ENCODE measurements around the gene ARHGAP26. TPM values are rescaled to one million over a fixed set of nuclear protein-coding genes. Genes with fewer than 3 reads are reported as not detected.
A peak's percentile ranks its signal among the peaks of the same experiment; 100 is the strongest.

The ARHGAP26 gene
- total RNA-seq, 1 donor from 2014 or later = 18.7 TPM

DNA sequence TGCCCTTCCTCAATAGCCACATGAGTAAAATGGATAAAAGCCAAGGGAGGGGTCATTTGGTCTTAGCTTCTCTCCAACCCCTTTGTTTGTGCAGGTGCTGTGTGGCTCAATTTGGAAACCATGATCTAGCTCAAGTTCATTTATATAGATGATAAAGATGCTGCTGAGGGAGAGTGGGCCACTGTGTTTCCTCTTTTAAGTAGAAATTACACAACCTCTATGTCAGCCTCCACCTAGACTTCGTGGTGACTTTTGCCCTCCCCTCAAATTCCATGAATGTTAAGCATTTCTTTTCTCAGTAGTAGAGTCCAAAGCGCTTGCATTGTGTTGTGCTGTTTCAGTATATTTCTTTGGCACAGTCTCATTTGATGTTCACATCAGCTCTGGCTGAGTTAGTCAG, 241.4 kb downstream of the ARHGAP26 start:
- Mint-ChIP-seq H3K4me3 (no peak overlapping the region), H3K9me3 (no peaks in the 10 kb centered on the region), H3K36me3 (no peaks in the 10 kb centered on the region), H3K27ac (no peak overlapping the region), H3K27me3 (no peaks in the 10 kb centered on the region), H3K4me1 (ENCODE audit: unreplicated experiment) (peaks cover 12% of the 10 kb centered on the region)
- no peak for TF ChIP-seq CTCF (conservative IDR thresholded peaks at IDR 0.05)
- no peak for DNase-seq (ENCODE audit: extremely low spot score, unreplicated experiment)

GRCh38 chr5:143013176-143013891, 243.2 kb downstream of the ARHGAP26 start:
- peaks cover 23% of the 10 kb centered on the region for H3K4me1 Mint-ChIP-seq (ENCODE audit: unreplicated experiment)
- no peak overlapping the region for H3K27ac Mint-ChIP-seq
- H3K27me3 Mint-ChIP-seq = no peaks in the 10 kb centered on the region
- H3K36me3 Mint-ChIP-seq = peaks cover 3% of the 10 kb centered on the region
- no peak overlapping the region for H3K4me3 Mint-ChIP-seq
- no peak for TF ChIP-seq CTCF (conservative IDR thresholded peaks at IDR 0.05)
- peaks cover 3% of the 10 kb centered on the region for H3K9me3 Mint-ChIP-seq
- no peak for DNase-seq (ENCODE audit: extremely low spot score, unreplicated experiment)

DNA sequence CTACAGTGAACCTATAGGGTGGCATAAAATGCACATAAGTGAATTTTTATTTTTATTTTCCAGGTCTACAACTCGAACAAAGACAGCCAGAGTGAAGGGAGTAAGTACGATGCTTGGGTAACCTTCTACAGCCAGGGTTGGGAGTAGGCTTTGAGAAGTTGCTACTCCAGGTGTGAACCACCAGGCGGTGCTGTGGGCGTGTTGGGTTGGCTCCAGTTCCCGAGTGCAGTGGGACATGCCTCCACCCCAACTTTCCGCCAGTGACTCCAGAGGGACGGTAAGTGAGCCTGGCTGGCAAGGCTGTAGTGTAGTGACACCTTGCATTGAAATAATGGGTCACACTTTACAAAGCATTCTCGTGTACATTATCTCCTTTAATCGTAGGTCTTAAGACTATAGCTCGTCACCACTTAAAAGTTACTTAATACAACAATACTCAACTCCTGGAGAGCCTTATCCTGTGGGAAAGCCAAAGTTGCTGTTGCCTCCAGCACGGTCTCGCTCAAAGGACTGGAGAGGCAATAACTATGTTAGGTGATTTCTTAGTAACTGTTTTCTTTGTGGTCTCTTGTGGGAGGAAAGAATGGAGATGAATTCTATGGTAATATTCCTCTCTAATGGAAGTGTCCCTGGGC, 244.0 kb downstream of the ARHGAP26 start:
- no peak for DNase-seq (ENCODE audit: extremely low spot score, unreplicated experiment)
- no peaks in the 10 kb centered on the region for H3K27me3 Mint-ChIP-seq
- peaks cover 7% of the 10 kb centered on the region for H3K9me3 Mint-ChIP-seq
- H3K36me3 Mint-ChIP-seq = peaks cover 4% of the 10 kb centered on the region
- H3K4me3 Mint-ChIP-seq = no peak overlapping the region
- TF ChIP-seq CTCF (conservative IDR thresholded peaks at IDR 0.05) = peak; percentile 64
- H3K27ac Mint-ChIP-seq = no peak overlapping the region
- peaks cover 23% of the 10 kb centered on the region for H3K4me1 Mint-ChIP-seq (ENCODE audit: unreplicated experiment)

- Mint-ChIP-seq H3K4me1 (ENCODE audit: unreplicated experiment) (peaks cover 15% of the 10 kb centered on the region), H3K4me3 (no peak overlapping the region)
Measured at GRCh38 chr5:143016777-143017516, 246.8 kb downstream of the ARHGAP26 start.

GRCh38 chr5:143017541-143017940, 247.4 kb downstream of the ARHGAP26 start:
- TF ChIP-seq CTCF (conservative IDR thresholded peaks at IDR 0.05) = no peak
- H3K9me3 Mint-ChIP-seq = peaks cover 7% of the 10 kb centered on the region
- no peak overlapping the region for H3K27ac Mint-ChIP-seq
- DNase-seq (ENCODE audit: extremely low spot score, unreplicated experiment) = no peak
- peaks cover 4% of the 10 kb centered on the region for H3K36me3 Mint-ChIP-seq
- H3K4me1 Mint-ChIP-seq (ENCODE audit: unreplicated experiment) = peaks cover 15% of the 10 kb centered on the region
- H3K27me3 Mint-ChIP-seq = no peaks in the 10 kb centered on the region
- H3K4me3 Mint-ChIP-seq = no peak overlapping the region

More at GRCh38 chr5:143016777-143017516, 246.8 kb downstream of the ARHGAP26 start:
- no peak overlapping the region for H3K27ac Mint-ChIP-seq
- no peaks in the 10 kb centered on the region for H3K27me3 Mint-ChIP-seq
- peaks cover 7% of the 10 kb centered on the region for H3K9me3 Mint-ChIP-seq
- DNase-seq (ENCODE audit: extremely low spot score, unreplicated experiment) = no peak
- H3K36me3 Mint-ChIP-seq = peaks cover 4% of the 10 kb centered on the region
- peak; percentile 65 for TF ChIP-seq CTCF (conservative IDR thresholded peaks at IDR 0.05)

Data from type B pancreatic cell (in vitro differentiated cells).